C4-2B (cell line): Measurements from ENCODE around the gene ANKMY1.

Experiments used
- ZFX ChIP-seq: fragments of 450-650 bp; IDR thresholded peaks from 2 replicates; pipeline ENCODE4 v1.6.1; 2017
- TF ChIP-seq, protein P1 (sequence below): fragments of 450-650 bp; conservative IDR thresholded peaks from 2 replicates; pipeline ENCODE4 v1.5.1; 2017; ENCODE audit warnings: mild to moderate bottlenecking

GRCh38 chr2:240531038-240531437 lies 26.8 kb downstream of the ANKMY1 start:
- TF ChIP-seq, protein P1, sequence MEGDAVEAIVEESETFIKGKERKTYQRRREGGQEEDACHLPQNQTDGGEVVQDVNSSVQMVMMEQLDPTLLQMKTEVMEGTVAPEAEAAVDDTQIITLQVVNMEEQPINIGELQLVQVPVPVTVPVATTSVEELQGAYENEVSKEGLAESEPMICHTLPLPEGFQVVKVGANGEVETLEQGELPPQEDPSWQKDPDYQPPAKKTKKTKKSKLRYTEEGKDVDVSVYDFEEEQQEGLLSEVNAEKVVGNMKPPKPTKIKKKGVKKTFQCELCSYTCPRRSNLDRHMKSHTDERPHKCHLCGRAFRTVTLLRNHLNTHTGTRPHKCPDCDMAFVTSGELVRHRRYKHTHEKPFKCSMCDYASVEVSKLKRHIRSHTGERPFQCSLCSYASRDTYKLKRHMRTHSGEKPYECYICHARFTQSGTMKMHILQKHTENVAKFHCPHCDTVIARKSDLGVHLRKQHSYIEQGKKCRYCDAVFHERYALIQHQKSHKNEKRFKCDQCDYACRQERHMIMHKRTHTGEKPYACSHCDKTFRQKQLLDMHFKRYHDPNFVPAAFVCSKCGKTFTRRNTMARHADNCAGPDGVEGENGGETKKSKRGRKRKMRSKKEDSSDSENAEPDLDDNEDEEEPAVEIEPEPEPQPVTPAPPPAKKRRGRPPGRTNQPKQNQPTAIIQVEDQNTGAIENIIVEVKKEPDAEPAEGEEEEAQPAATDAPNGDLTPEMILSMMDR = no peak
- TF ChIP-seq ZFX = no peak
